Ramos (cell line): ENCODE measurements around the gene TMX3.

Experiments used
- in situ Hi-C: fragments of 300-500 bp; cut with MboI; formaldehyde crosslinking; loops from one replicate; pipeline ENCODE4 v1.14.3; 2022; ENCODE audit warnings: low sequenced_read_pairs; ENCODE audit not compliant: unreplicated experiment

Gene TMX3

GRCh38 chr18:68638613-68639012 is 76.3 kb downstream of the TMX3 start:
- in situ Hi-C loops = no loop called here

- in situ Hi-C loops = no loop called here
These were observed 87.1 kb downstream of the TMX3 start for GRCh38 chr18:68627812-68628211.
